Karpas-422 (cell line): ENCODE measurements around the gene DNAH2. TPM values are rescaled to one million over a fixed set of nuclear protein-coding genes. Genes with fewer than 3 reads are reported as not detected.

Source experiments
- DNase-seq: peaks from one replicate; pipeline ENCODE4 v3.0.0-alpha.2; 2015
- H2AFZ ChIP-seq: fragments of 200-600 bp; sonication (generic); 2 replicates; pipeline ENCODE4 v1.6.1; 2014; ENCODE audit warnings: antibody characterized with exemption, low read length, mixed read lengths
- H3K27ac ChIP-seq: fragments of 200-600 bp; sonication (generic); 2 replicates; pipeline ENCODE4 v1.5.1; 2014; ENCODE audit warnings: mild to moderate bottlenecking, low read length, moderate library complexity
- H3K27me3 ChIP-seq: fragments of 200-600 bp; sonication (generic); 2 replicates; pipeline ENCODE4 v1.6.1; 2014; ENCODE audit warnings: low read length, mixed read lengths
- H3K36me3 ChIP-seq: fragments of 200-600 bp; sonication (generic); 2 replicates; pipeline ENCODE4 v1.6.1; 2014; ENCODE audit warnings: low read length, mixed read lengths; ENCODE audit not compliant: insufficient read depth
- H3K4me1 ChIP-seq: fragments of 200-600 bp; sonication (generic); 2 replicates; pipeline ENCODE4 v1.6.1; 2014; ENCODE audit warnings: mild to moderate bottlenecking, low read length, mixed read lengths
- H3K4me2 ChIP-seq: fragments of 200-600 bp; sonication (generic); 2 replicates; pipeline ENCODE4 v1.6.1; 2014; ENCODE audit warnings: low read length, low read depth, mild to moderate bottlenecking; ENCODE audit not compliant: poor library complexity, severe bottlenecking
- H3K4me3 ChIP-seq: fragments of 200-600 bp; sonication (generic); 2 replicates; pipeline ENCODE4 v1.5.1; 2014; ENCODE audit warnings: mild to moderate bottlenecking, antibody characterized with exemption, low read length, mixed read lengths
- H3K79me2 ChIP-seq: fragments of 200-600 bp; sonication (generic); 2 replicates; pipeline ENCODE4 v1.6.1; 2014; ENCODE audit warnings: mild to moderate bottlenecking, low read length, mixed read lengths
- H3K9ac ChIP-seq: fragments of 200-600 bp; sonication (generic); 2 replicates; pipeline ENCODE4 v1.6.0; 2014; ENCODE audit warnings: low read length
- H3K9me2 ChIP-seq: fragments of 200-600 bp; sonication (generic), shearing (Covaris generic); replicated peaks from 2 replicates; pipeline ENCODE4 v1.6.0; 2014; ENCODE audit warnings: mild to moderate bottlenecking, low read length, moderate library complexity; ENCODE audit not compliant: insufficient read depth
- H3K9me3 ChIP-seq: fragments of 300-700, 200-600 bp; sonication (generic); 2 replicates; pipeline ENCODE4 v1.6.1; 2014; ENCODE audit warnings: low read length, mixed read lengths
- H4K20me1 ChIP-seq: fragments of 200-600 bp; sonication (generic); 2 replicates; pipeline ENCODE4 v1.6.1; 2014; ENCODE audit warnings: mild to moderate bottlenecking, antibody characterized with exemption, low read length, low read depth; ENCODE audit not compliant: insufficient read depth
- total RNA-seq: library from RNA; depleted of rRNA; stranded (reverse); fragments of >200 nt; shearing (Covaris generic); gene quantifications from 2 replicates; pipeline ENCODE4 v1.2.3, GENCODE V29; 2014; ENCODE audit warnings: low replicate concordance

Gene DNAH2
- total RNA-seq, 1 experiment from 2014 or later = not detected

DNA sequence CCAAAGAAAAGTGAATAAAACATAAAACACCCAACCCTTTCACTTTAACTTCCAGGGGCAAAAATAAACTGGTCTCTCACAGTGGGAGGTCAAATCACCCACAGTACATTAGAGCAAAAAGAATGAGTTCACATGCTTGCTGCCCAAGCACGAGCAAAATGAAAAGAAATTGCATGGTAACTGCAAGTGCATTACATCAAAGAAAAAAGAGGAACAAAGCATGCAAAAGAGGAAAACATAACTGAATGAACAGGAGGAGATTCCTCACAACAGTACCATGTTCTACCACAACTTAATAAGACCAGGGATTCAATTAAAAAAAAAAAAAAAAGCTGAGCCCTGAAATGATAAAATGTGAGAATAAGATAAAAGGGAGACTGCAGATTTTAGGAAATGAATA is 12.3 kb downstream of the DNAH2 start:
- Histone ChIP-seq H3K4me1 (peaks cover 10% of the 10 kb centered on the region), H3K4me3 (no peak overlapping the region), H3K9me3 (no peaks in the 10 kb centered on the region), H2AFZ (no peak overlapping the region), H3K9me2 (no peaks in the 10 kb centered on the region), H3K27me3 (no peaks in the 10 kb centered on the region), H3K9ac (no peak overlapping the region), H3K36me3 (no peaks in the 10 kb centered on the region), H3K4me2 (peak overlapping the region; percentile 1), H3K27ac (no peak overlapping the region), H4K20me1 (no peaks in the 10 kb centered on the region), H3K79me2 (no peaks in the 10 kb centered on the region)
- DNase-seq = peak; percentile 53

GRCh38 chr17:7732981-7733539 is 15.5 kb downstream of the DNAH2 start:
- Histone ChIP-seq H3K27ac (no peak overlapping the region), H3K27me3 (no peaks in the 10 kb centered on the region), H3K36me3 (no peaks in the 10 kb centered on the region)

GRCh38 chr17:7737601-7738000 is 20.1 kb downstream of the DNAH2 start:
- Histone ChIP-seq H4K20me1 (no peaks in the 10 kb centered on the region), H3K27ac (no peak overlapping the region), H3K4me2 (no peak overlapping the region), H3K9me3 (no peaks in the 10 kb centered on the region), H3K4me1 (no peaks in the 10 kb centered on the region), H3K79me2 (no peaks in the 10 kb centered on the region), H3K9ac (no peak overlapping the region), H3K9me2 (no peaks in the 10 kb centered on the region), H3K27me3 (no peaks in the 10 kb centered on the region), H3K36me3 (no peaks in the 10 kb centered on the region), H2AFZ (no peak overlapping the region), H3K4me3 (no peak overlapping the region)
- DNase-seq = no peak

More at GRCh38 chr17:7732981-7733539, 15.5 kb downstream of the DNAH2 start:
- Histone ChIP-seq H3K9me2 (no peaks in the 10 kb centered on the region), H4K20me1 (no peaks in the 10 kb centered on the region), H3K79me2 (no peaks in the 10 kb centered on the region), H3K9me3 (no peaks in the 10 kb centered on the region), H3K9ac (no peak overlapping the region), H3K4me1 (peaks cover 10% of the 10 kb centered on the region), H3K4me2 (no peak overlapping the region), H2AFZ (no peak overlapping the region), H3K4me3 (no peak overlapping the region)
- DNase-seq = no peak

DNA sequence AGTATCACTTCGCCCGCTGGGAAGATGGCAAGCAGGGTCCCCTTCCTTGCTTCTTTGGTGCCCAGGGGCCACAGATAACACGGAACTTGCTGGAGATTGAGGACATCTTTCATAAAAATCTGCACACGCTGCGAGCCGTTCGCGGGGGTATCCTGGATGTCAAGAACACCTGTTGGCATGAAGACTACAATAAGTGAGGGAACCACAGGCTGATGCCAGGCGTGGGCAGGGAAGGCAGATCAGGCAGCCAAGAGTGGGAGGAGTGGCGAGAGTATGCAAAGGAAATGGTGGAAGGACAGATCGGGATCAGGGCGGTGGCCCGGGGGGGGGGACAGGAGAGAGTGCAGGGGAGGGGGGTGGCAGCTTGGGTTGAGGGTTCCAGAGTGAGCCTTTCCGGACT is 22.2 kb downstream of the DNAH2 start:
- Histone ChIP-seq H3K9me2 (no peaks in the 10 kb centered on the region), H3K27me3 (no peaks in the 10 kb centered on the region), H3K36me3 (no peaks in the 10 kb centered on the region), H3K27ac (no peak overlapping the region), H3K9me3 (no peaks in the 10 kb centered on the region), H3K9ac (no peak overlapping the region), H3K4me1 (no peaks in the 10 kb centered on the region), H4K20me1 (no peaks in the 10 kb centered on the region), H3K4me2 (no peak overlapping the region), H3K4me3 (no peak overlapping the region), H2AFZ (no peak overlapping the region), H3K79me2 (no peaks in the 10 kb centered on the region)
- DNase-seq = no peak

DNA sequence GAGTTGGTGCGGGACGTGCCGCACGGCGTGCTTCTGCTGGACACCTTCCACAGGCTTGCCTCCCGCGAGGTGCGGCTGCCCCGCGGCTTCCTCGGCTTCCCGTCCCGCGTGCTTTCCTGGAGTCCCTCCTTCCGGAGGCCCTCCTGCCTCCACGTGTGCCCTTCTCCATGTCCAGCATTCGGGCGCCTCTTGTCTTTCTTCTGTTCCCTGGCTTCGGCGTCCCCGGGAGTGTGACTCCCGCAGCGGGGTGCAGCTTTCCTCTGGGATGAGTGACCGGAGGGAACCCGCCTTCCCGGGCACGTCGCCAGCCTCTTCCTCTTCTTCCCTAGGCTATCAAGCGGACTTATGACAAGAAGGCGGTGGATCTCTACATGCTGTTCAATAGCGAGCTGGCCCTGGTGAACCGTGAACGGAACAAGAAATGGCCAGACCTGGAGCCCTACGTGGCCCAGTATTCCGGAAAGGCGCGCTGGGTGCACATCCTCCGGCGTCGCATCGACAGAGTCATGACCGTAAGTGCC is 23.0 kb downstream of the DNAH2 start:
- no peaks in the 10 kb centered on the region for H3K9me2 ChIP-seq
- H2AFZ ChIP-seq = no peak overlapping the region
- no peak overlapping the region for H3K4me3 ChIP-seq
- no peak for DNase-seq
- no peaks in the 10 kb centered on the region for H4K20me1 ChIP-seq
- no peak overlapping the region for H3K9ac ChIP-seq
- H3K9me3 ChIP-seq = no peaks in the 10 kb centered on the region
- H3K79me2 ChIP-seq = no peaks in the 10 kb centered on the region
- H3K27me3 ChIP-seq = no peaks in the 10 kb centered on the region
- no peak overlapping the region for H3K27ac ChIP-seq
- no peaks in the 10 kb centered on the region for H3K36me3 ChIP-seq
- no peaks in the 10 kb centered on the region for H3K4me1 ChIP-seq
- no peak overlapping the region for H3K4me2 ChIP-seq

DNA sequence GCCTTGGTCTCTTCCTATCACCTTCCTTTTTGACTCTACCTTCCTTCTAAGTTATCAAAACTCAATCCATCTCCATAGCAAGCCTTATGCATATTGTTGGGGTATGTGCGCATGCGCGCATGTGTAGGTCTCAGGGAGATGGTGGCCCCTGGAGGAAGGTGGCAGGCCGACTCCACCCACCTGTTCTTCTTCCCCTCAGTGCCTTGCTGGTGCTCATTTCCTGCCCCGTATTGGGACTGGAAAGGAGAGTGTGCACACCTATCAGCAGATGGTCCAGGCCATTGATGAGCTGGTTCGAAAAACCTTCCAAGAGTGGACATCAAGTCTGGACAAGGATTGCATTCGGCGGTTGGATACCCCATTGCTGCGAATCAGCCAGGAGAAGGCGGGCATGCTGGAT is 25.2 kb downstream of the DNAH2 start:
- Histone ChIP-seq H3K27me3 (no peaks in the 10 kb centered on the region), H3K4me2 (no peak overlapping the region), H4K20me1 (no peaks in the 10 kb centered on the region), H3K4me1 (peaks cover 7% of the 10 kb centered on the region; the same call in 1 of the 2 replicates), H3K9me2 (no peaks in the 10 kb centered on the region), H3K9me3 (no peaks in the 10 kb centered on the region), H3K36me3 (no peaks in the 10 kb centered on the region), H3K9ac (no peak overlapping the region), H3K27ac (no peak overlapping the region), H2AFZ (no peak overlapping the region), H3K79me2 (no peaks in the 10 kb centered on the region), H3K4me3 (no peak overlapping the region)
- no peak for DNase-seq

DNA sequence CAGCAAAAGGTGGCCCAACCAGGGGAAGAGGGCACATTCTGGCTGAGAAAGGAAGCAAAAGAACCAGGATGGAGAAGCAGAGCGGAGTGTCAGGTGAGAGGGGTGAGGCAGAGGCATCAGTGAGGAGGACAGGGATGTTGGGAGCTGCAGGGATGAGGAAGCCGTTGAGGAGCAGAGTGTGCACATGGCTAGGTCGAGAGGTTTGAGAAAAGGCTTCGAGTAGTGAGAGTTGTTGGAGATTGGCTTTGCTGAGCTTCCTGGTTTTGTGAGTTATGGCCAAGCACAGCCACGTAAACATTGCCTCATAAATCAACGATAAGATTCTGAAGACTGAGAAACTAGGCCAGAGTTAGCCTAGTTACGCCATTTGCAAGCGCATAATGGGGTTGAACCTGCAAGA is 26.9 kb downstream of the DNAH2 start:
- no peak overlapping the region for H2AFZ ChIP-seq
- no peaks in the 10 kb centered on the region for H3K36me3 ChIP-seq
- no peaks in the 10 kb centered on the region for H3K9me3 ChIP-seq
- H3K9me2 ChIP-seq = no peaks in the 10 kb centered on the region
- no peaks in the 10 kb centered on the region for H3K79me2 ChIP-seq
- H3K4me1 ChIP-seq = peaks cover 7% of the 10 kb centered on the region; the same call in 1 of the 2 replicates
- no peak for DNase-seq
- no peak overlapping the region for H3K27ac ChIP-seq
- H3K27me3 ChIP-seq = no peaks in the 10 kb centered on the region
- H4K20me1 ChIP-seq = no peaks in the 10 kb centered on the region
- H3K4me2 ChIP-seq = no peak overlapping the region
- no peak overlapping the region for H3K9ac ChIP-seq
- no peak overlapping the region for H3K4me3 ChIP-seq

- Histone ChIP-seq H3K9me3 (no peaks in the 10 kb centered on the region), H3K9ac (no peak overlapping the region), H4K20me1 (no peaks in the 10 kb centered on the region), H3K27ac (no peak overlapping the region), H3K9me2 (no peaks in the 10 kb centered on the region), H2AFZ (no peak overlapping the region), H3K79me2 (no peaks in the 10 kb centered on the region), H3K4me1 (peaks cover 7% of the 10 kb centered on the region; the same call in 1 of the 2 replicates), H3K36me3 (no peaks in the 10 kb centered on the region), H3K27me3 (no peaks in the 10 kb centered on the region), H3K4me3 (no peak overlapping the region), H3K4me2 (no peak overlapping the region)
- no peak for DNase-seq
Observed at GRCh38 chr17:7745748-7746470, 28.4 kb downstream of the DNAH2 start.
